ENCODE results near the gene UQCRQ.

Gene UQCRQ

GRCh38 chr5:132866342-132867045, at the start of gene UQCRQ, which contains the start of gene GDF9:
Gene UQCRQ, plus strand, starts transcription at chr5:132866642. Its CDS starts 240 bp downstream, at chr5:132866882.
Gene GDF9, minus strand, starts transcription at chr5:132866469. Its CDS starts 1,936 bp downstream, at chr5:132864533.
- DNase-seq, result peak; percentile 32

- no peak for DNase-seq
Observed at GRCh38 chr5:132817011-132817410, 49.4 kb upstream of the UQCRQ start.

- DNase-seq, result no peak
Observed at GRCh38 chr5:132819468-132819867, 47.0 kb upstream of the UQCRQ start.

DNA sequence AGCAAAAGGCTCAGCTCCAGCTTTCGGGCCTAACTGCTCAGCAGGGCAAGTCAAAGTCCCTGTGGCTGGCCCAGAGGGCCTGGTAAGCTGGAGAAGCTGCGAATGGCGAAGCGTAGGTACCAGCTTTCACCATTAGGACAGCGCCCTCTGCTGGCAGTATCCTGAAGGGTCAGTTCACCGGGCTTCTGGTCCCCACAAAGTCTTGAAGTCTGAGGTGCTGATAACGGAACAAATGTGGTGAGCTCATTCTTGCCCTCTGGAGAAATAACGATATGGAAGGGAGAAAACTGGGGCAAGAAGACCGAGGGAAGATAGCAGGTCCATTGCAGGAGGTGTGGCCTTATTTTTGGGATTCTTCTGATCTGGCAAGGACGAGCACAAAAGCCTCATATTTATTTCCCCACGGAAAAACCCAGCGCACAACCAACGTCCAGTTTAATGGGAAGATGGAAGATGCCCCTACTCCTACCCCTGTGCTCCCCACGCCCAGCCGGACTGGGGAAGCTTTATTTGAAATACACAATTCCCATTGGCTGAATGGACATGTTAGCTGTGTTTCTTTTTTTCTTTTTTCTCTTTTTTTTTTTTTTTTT, 46.2 kb upstream of the UQCRQ start:
- DNase-seq, result peak; percentile 37

DNA sequence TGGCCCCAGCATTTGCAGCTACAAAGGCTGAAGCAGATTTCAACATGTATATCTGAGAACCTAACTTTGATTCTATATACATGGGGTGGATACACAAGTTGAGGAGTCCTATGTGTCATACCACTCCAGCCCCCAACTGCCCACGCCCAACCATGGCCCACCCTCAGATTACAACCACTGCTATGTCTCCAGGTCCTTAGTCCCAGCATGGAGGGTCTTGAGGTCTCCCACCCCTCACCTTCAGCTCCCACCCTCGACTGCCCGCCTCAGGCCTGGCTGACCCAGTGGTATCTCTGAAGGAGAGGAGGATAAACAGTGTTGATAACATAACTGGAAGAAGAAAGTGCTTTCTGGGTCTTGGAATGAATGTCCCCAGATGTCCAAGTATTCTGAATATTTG, 45.1 kb upstream of the UQCRQ start:
- DNase-seq, result no peak

DNA sequence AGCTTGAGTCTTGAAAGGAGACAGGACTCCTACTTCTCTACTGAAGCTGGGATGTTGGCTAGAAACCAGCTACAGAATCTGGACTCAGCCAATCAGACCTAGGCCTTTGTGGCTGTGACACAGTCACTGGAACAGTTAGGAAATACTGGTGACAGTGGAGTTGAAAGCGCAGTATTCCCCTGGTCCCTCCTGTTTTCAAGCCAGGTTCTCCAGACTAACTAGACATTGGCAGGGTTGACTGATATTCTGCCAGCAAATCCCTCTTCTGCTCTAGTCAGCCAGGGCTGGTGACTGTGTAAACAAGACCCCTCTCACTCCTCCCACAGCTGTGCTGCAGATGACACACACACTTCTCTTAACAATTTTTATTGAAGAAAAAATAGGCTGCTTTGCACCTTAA, 44.7 kb upstream of the UQCRQ start:
- no peak for DNase-seq

- no peak for DNase-seq
Observed at GRCh38 chr5:132822650-132823480, 43.6 kb upstream of the UQCRQ start.

DNA sequence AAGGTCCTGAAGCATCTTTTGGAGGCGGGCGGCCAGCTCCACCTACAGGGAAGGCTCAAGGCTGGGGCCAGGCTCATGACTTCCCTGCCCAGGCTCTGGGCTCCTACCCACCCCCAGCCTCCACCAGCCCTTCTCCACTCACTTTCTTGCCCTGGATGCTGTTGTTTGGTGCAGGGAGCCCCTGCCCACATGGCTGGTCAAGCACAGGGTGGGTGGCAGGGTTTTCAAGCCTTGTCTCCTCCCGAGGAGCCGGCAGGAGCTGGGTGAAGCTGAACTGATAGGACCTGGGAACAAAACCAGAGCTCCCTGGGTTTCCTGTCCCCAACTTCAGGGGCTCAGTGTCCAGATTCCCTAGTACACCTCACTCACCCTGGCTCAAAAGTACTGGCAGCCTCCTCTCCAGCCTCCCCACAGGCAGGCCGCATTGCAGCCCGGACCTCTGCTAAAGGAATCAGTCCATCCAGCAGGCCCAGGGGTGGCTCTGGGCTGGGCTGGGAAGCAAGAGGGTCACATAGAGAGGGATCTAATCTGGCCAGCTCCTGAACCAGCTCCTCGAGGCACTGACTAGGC, 42.9 kb upstream of the UQCRQ start:
- DNase-seq, result no peak

- DNase-seq, result no peak
Observed at GRCh38 chr5:132824426-132824825, 42.0 kb upstream of the UQCRQ start.

DNA sequence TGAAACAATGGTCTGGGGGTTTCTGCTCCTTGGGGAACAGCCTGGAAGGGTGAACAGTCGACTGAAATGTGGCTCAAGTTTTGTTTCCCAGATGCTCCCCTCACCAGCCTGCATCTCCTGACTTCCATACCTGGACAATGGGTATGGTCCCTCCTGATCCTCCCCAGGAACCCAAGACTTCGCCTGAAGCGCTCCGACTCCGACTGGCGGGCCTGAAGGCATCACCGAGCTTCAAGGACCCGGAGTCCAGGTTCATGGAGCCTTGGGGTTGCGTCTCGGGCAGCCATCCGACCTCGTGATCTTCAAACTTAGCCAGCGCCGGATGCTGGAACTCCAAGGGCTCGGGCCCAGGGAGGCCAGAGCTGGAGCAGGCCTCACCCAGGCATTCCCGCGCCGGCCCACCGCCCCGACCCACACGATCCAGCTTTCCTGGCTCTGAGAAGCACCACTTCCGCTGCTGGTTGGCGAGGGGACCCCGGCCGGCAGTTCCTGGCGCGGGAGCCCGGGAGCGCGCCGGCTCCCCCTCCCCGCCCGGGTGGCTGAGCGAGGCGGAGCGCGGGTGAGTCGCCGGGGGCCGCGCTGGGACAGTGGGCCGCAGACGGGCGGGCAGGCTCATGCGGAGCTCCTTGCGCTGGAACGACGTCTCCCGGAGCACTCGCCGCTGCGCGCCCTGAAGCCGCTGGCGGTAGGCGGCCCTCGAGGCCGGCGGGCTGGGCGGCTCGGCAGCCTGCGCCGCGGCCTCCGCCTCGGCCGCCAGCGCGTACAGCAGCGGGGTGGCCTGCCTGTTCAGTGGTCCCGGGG, 41.2 kb upstream of the UQCRQ start:
- no peak for DNase-seq

GRCh38 chr5:132825834-132826391, 40.5 kb upstream of the UQCRQ start:
- no peak for DNase-seq

- DNase-seq, result no peak
Observed at GRCh38 chr5:132826424-132827082, 39.9 kb upstream of the UQCRQ start.

GRCh38 chr5:132827943-132828673, 38.3 kb upstream of the UQCRQ start:
- DNase-seq, result no peak

GRCh38 chr5:132828846-132829494, 37.5 kb upstream of the UQCRQ start:
- no peak for DNase-seq

GRCh38 chr5:132829742-132830435, 36.6 kb upstream of the UQCRQ start:
- peak; percentile 7 for DNase-seq

DNA sequence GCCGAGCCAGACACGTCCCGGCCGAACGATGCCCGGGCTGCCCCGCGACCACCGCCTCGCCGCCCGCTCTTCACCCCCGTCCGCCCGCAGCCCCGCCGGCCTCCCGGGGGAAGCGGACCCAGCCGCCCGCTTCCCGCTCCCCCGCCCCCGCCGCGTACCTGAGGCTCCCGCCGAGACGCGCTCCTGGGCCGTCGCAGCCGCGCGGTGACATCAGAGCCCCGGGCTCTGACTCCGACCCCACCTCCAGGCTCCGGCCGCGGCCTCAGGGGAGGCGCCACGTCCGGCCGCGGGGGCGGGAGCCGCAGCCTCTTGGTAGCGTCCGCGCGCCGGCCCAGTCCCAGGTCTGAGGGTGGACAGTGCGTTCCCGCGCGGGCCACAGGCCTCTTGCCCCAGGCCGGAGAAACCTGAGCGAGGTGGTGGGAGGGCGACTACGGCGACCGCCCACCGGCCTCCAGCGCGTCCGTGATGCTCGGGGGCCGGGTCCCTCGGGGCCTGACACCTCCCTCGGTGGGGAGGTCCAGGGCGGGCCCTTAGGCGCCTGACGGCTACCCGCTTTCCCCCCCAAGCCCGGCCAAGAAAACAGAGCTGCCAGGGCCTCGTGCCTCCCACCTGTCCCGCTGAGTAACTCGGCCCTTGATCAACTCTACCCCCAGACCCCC, 35.9 kb upstream of the UQCRQ start, which contains the start of gene SHROOM1:
SHROOM1 (minus strand) TSS at position 212 of the 659 bp plus-strand sequence. CDS start 4,507 bp downstream, outside the sequence.
- no peak for DNase-seq

- no peak for DNase-seq
Observed at GRCh38 chr5:132831095-132831860, 35.2 kb upstream of the UQCRQ start.

- DNase-seq, result no peak
Observed at GRCh38 chr5:132832612-132833011, 33.8 kb upstream of the UQCRQ start.
